DMS53 (cell line): ENCODE data around the gene ZNRF1.

Source experiments
- DNase-seq: peaks from one replicate; lab custom pipeline; 2025; lab: John Stamatoyannopoulos, UW

Gene ZNRF1

GRCh38 chr16:75099738-75100602 is 101.1 kb downstream of the ZNRF1 start:
- DNase-seq = no peak

- no peak for DNase-seq
Observed at GRCh38 chr16:75100603-75100990, 101.8 kb downstream of the ZNRF1 start.

- no peak for DNase-seq
Observed at GRCh38 chr16:75101635-75102034, 102.8 kb downstream of the ZNRF1 start.

GRCh38 chr16:75102595-75102994 is 103.8 kb downstream of the ZNRF1 start:
- DNase-seq = no peak

- no peak for DNase-seq
Observed at GRCh38 chr16:75103994-75104393, 105.2 kb downstream of the ZNRF1 start.

- no peak for DNase-seq
Observed at GRCh38 chr16:75104836-75105235, 106.0 kb downstream of the ZNRF1 start.

GRCh38 chr16:75105306-75106061 is 106.7 kb downstream of the ZNRF1 start:
- DNase-seq = peak; percentile 28

- no peak for DNase-seq
Observed at GRCh38 chr16:75106351-75107274, 107.8 kb downstream of the ZNRF1 start.

- no peak for DNase-seq
Observed at GRCh38 chr16:75107505-75107904, 108.7 kb downstream of the ZNRF1 start.

GRCh38 chr16:75108792-75109731 is 110.2 kb downstream of the ZNRF1 start:
- DNase-seq = peak; percentile 91

GRCh38 chr16:75109732-75110243 is 111.0 kb downstream of the ZNRF1 start:
- peak; percentile 79 for DNase-seq

- peak; percentile 93 for DNase-seq
Observed at GRCh38 chr16:75110637-75111513, 112.1 kb downstream of the ZNRF1 start.

GRCh38 chr16:75111514-75111940 is 112.7 kb downstream of the ZNRF1 start:
- no peak for DNase-seq

- no peak for DNase-seq
Observed at GRCh38 chr16:75111961-75112733, 113.3 kb downstream of the ZNRF1 start.

GRCh38 chr16:75112734-75113491 is 114.1 kb downstream of the ZNRF1 start:
- DNase-seq = no peak

- DNase-seq = no peak
Observed at GRCh38 chr16:75113541-75114121, 114.8 kb downstream of the ZNRF1 start.

- no peak for DNase-seq
Observed at GRCh38 chr16:75114179-75114945, 115.5 kb downstream of the ZNRF1 start.
